Activated naive CD4-positive, alpha-beta T cell treated with anti-CD3 and anti-CD28 coated beads, Interleukin-2, amount 50 U/mL, for 24 hours (primary cell): ENCODE measurements around the gene STK24.

Experiments
- H3K27ac Mint-ChIP-seq: one replicate; pipeline ENCODE4 v1.8.0; 2021; ENCODE audit warnings: mild to moderate bottlenecking, mixed read lengths
- H3K27me3 Mint-ChIP-seq: one replicate; pipeline ENCODE4 v1.8.0; 2021; ENCODE audit warnings: mixed read lengths
- H3K36me3 Mint-ChIP-seq: one replicate; pipeline ENCODE4 v1.8.0; 2021; ENCODE audit warnings: mixed read lengths
- H3K4me1 Mint-ChIP-seq: one replicate; pipeline ENCODE4 v1.8.0; 2021; ENCODE audit warnings: mixed read lengths
- H3K4me3 Mint-ChIP-seq: one replicate; pipeline ENCODE4 v1.8.0; 2021; ENCODE audit warnings: mild to moderate bottlenecking, mixed read lengths
- H3K9me3 Mint-ChIP-seq: one replicate; pipeline ENCODE4 v1.8.0; 2021; ENCODE audit warnings: mixed read lengths

The STK24 gene

DNA sequence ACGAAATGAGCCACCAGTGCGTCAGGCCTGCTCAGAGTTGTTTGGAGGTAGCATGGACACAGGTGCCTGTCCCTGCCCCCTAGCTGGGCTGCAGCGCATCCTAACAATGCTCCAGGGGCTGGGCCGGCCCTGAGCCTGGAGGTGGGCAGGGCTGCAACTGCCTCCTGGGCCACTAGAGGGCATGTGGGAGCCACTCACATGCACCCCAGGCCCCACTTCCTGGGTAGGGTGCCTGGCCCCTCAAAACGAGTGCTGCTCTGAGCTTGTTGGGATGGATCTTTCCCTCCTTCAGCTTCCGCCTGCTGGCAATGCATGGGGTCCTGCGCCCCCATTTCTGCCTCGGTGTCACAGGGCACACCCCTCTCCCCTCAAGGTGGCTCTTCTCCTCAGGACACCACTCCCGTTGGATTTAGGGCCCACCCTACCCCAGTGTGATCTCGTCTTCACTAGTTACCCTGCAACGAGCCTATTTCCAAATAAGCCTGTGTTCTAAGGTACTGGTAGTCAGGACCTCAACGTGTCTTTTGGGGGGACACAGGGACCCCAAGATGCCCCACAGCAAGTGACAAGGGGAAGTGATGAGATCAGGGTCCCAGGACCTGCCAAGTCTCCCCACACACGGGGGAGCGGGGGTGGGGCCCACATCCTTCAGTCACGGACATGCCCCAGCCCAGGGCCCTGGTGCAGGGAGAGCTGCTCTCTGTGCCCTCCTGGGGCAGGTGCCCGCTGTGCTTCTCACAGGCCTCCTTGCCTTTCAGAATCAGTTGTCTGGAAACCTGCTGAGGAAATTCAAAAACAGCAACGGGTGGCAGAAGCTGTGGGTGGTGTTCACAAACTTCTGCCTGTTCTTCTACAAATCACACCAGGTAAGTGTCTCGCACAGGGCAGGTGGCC, 131.3 kb downstream of the STK24 start:
- Mint-ChIP-seq H3K9me3 (no peaks in the 10 kb centered on the region), H3K27me3 (no peaks in the 10 kb centered on the region), H3K4me3 (peak overlapping the region; percentile 5), H3K36me3 (no peaks in the 10 kb centered on the region), H3K4me1 (peaks cover 20% of the 10 kb centered on the region), H3K27ac (peak overlapping the region; percentile 77)

DNA sequence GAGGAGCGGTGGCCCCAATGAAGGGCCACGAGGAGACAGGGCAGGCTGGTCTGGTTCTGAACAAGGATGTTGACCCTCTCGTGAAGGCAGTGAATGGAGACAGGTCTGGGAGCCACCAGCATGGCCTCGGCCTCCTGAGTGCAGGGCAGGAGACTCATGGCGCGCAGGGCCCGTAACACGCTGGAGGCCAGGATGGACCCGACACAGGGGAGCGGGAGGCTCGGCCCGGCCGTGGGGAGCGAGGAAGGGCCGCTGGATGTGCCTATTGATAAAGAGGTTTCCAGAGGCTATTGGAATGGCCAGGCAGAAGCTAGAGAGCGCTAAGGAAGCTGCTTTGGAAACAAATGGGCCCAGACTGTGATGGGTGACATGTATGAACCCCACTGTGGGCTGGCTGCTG, 132.5 kb downstream of the STK24 start:
- Mint-ChIP-seq H3K4me1 (peaks cover 15% of the 10 kb centered on the region), H3K27me3 (no peaks in the 10 kb centered on the region), H3K36me3 (no peaks in the 10 kb centered on the region), H3K9me3 (no peaks in the 10 kb centered on the region), H3K27ac (peak overlapping the region; percentile 68), H3K4me3 (no peak overlapping the region)

DNA sequence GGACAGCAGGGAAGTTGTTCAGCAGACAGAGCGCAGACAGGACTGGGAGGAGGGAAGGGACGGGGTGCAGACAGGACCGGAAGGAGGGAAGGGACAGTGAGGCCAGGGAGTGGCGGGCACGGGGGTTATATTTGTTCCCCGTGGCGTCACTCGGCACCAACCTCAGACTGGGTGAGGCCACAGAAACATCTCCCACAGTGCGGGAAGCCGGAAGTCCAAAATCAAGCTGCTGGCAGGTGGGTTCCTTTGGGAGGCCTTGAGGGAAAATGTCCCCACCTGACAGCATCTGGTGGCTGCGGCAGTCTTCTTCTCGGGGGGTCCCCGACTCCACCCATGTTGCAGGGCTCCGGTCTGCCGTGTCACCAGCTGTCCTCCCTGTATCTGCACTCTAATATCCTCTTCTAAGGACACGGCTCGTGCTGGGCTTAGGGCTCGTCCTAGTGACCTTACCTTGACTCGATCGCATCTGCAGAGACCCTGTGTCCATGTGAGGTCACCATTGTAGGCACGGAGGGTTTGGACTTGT, 133.0 kb downstream of the STK24 start:
- no peaks in the 10 kb centered on the region for H3K36me3 Mint-ChIP-seq
- no peaks in the 10 kb centered on the region for H3K9me3 Mint-ChIP-seq
- peaks cover 15% of the 10 kb centered on the region for H3K4me1 Mint-ChIP-seq
- peak overlapping the region; percentile 68 for H3K27ac Mint-ChIP-seq
- no peak overlapping the region for H3K4me3 Mint-ChIP-seq
- H3K27me3 Mint-ChIP-seq = no peaks in the 10 kb centered on the region

DNA sequence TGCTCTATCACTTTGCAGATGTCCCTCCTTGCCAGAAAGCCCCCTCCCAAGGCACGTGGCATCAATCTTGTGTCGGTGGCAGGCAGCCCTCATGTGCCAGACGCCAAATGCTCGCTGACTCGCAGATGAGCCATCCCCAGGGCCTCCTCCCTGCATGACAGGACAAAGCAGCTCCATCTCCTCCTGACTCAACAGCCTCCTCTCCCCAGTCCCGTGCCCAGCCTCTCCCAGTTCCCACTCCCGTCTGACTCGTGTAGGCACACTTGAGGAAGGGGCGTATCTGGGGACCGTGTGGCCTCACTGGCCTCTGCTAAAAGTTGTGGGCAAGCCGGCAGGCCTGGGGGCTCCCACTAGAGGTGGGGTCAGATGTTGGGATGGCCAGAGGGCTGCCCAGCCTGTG, 133.6 kb downstream of the STK24 start:
- Mint-ChIP-seq H3K9me3 (no peaks in the 10 kb centered on the region), H3K27me3 (no peaks in the 10 kb centered on the region), H3K36me3 (no peaks in the 10 kb centered on the region), H3K4me3 (no peak overlapping the region), H3K27ac (no peak overlapping the region), H3K4me1 (peaks cover 15% of the 10 kb centered on the region)

DNA sequence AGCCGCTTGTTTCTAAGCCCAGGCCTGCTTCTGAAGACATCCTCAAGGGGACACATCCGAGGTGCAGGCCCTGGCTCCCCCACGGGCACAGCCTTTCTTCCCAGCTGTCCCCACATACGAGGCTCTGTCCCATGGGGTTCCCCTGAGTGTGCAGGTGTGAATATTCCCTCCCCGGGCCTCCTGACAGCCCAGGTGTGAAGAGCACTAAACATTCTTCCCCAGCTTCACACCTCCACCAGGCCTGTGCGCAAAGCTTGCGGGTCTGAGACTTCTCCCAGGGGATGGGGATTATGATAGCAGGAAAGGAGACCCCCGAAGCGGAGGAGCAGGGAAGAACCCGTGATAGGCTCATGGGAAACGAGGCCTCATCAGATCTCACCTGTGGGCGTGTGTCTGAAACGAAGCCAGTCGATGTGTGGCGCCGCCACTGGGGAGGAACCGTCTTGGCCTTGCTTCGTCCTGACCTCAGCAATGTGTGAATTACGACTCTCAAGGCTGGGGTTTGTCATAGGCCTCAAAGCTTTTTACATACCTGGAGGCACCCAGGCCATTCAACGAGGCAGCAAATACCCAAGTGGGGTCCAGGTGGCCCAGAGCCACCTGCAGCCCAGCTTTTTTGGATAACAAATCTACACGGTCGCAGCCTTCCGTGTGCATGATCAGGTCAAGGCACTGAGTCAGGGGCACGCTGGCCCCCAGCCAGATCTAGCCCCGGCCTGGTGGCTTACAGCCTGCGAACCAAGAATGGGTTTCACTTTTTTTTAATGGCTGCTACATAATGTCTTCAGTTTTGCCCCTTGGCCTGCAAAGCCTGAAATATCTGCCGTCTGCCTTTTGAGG, 134.3 kb downstream of the STK24 start:
- Mint-ChIP-seq H3K4me1 (peaks cover 15% of the 10 kb centered on the region), H3K36me3 (no peaks in the 10 kb centered on the region), H3K27ac (no peak overlapping the region), H3K4me3 (no peak overlapping the region), H3K27me3 (no peaks in the 10 kb centered on the region), H3K9me3 (no peaks in the 10 kb centered on the region)

DNA sequence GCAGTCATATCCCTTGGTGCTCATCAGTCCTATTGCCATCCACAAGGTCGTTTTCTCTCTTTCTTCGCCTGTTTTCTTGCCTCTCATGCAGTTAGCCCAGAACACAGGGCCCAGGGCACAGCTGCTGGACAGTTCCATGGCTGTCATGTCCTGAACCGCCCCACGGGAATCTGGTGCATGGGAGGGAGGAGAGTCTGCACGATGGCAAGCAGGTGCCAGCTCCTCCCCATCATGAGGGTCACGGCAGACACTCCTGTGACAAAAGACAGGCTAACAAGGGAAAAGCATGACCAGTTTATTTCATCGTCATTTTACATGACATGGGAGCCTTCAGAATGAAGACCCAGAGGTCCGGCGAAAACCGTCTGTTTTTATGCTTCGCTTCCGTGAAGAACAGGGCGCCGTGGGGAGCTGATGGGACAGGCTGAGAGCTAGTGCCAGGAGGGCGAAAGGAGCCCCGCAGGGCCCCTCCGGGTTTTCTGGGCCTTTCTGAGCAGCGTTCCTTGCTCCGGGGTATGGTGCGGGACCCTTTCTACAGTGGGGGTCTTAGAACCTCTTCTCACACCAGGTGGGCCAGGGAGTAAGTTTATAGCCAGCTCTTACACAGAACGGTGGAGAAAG, 135.7 kb downstream of the STK24 start:
- Mint-ChIP-seq H3K36me3 (no peaks in the 10 kb centered on the region), H3K9me3 (no peaks in the 10 kb centered on the region), H3K27me3 (no peaks in the 10 kb centered on the region), H3K4me3 (no peak overlapping the region), H3K4me1 (peaks cover 15% of the 10 kb centered on the region), H3K27ac (no peak overlapping the region)

DNA sequence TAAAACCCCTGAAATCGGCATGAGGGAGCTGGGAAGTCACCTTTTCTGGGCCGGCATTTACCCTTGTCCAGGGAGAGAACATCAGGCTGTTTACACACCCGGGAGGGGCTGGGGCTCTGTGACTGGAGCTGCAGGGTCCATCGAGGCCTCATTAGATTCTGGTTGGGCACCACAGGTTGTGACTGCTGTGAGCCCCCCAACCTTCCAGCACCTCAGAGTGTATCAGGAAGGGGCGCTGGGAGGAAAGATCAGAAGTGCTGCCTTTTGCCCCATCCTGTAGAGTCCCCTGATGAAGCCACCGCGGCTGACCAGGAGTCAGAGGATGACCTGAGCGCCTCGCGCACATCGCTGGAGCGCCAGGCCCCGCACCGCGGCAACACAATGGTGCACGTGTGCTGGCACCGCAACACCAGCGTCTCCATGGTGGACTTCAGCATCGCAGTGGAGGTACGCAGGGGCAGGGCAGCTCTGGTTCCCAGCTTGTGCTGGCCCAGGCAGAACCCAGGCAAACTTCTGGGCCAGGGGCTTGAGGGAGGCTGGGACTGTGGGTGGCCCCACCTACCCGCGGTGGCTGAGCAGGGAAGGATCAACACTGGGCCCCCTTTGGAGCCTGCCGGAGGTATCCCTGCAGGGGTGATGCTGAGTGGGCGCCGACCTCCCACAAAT, 136.4 kb downstream of the STK24 start:
- Mint-ChIP-seq H3K27ac (no peak overlapping the region), H3K4me1 (peaks cover 12% of the 10 kb centered on the region), H3K4me3 (no peak overlapping the region), H3K36me3 (no peaks in the 10 kb centered on the region), H3K9me3 (no peaks in the 10 kb centered on the region), H3K27me3 (no peaks in the 10 kb centered on the region)

DNA sequence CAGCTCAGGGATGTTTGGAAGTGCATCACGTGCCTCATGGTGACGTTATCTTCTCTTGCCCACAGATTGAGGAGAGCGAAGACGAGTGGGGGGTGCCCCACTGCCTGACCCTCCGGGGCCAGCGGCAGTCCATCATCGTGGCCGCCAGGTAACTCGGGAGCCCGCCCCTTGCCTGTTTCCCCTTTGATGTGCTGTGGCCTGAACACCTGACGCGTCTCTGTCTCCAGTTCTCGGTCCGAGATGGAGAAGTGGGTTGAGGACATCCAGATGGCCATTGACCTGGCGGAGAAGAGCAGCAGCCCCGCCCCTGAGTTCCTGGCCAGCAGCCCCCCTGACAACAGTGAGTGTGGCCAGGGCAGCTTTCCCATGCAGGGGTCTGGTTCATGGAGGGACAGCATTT, 137.0 kb downstream of the STK24 start:
- Mint-ChIP-seq H3K4me3 (no peak overlapping the region), H3K27me3 (no peaks in the 10 kb centered on the region), H3K9me3 (no peaks in the 10 kb centered on the region), H3K27ac (peak overlapping the region; percentile 35), H3K36me3 (no peaks in the 10 kb centered on the region), H3K4me1 (peaks cover 6% of the 10 kb centered on the region)

DNA sequence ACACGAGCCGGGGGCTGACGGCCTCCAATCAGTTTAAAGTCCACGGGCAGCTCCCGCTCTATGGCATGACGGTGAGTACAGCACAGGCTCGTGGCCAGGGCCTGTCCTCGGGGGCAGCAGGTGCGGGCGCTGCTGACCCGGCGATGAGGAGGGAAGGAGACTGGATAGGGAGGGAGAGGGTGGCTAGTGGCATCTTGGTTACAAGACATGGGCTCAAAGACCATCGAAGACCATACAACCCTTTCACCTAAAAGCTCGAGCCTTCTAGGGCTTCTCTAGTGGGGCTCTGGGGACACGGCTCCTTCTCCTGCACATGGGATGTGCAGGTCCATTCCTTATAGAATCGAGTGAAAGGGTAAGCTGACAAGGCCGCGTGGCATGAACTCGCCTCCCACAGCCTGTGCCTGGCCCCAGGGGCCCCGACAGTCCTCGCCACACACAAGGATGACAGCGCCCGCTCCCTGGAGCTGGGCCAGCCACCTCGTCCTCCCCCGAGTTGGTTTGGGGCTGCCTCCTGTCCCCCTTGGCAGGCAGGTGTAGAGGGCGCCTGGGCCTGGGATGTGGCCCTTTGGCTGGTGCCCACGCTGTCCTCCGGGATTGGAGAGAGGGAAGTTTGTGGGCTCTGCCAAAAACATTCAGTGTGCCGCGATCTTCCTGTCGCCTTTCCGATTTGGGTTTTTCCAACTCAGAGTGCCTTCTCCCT, 137.6 kb downstream of the STK24 start:
- H3K27me3 Mint-ChIP-seq = no peaks in the 10 kb centered on the region
- no peak overlapping the region for H3K27ac Mint-ChIP-seq
- peaks cover 3% of the 10 kb centered on the region for H3K4me1 Mint-ChIP-seq
- H3K36me3 Mint-ChIP-seq = no peaks in the 10 kb centered on the region
- H3K4me3 Mint-ChIP-seq = no peak overlapping the region
- H3K9me3 Mint-ChIP-seq = no peaks in the 10 kb centered on the region

DNA sequence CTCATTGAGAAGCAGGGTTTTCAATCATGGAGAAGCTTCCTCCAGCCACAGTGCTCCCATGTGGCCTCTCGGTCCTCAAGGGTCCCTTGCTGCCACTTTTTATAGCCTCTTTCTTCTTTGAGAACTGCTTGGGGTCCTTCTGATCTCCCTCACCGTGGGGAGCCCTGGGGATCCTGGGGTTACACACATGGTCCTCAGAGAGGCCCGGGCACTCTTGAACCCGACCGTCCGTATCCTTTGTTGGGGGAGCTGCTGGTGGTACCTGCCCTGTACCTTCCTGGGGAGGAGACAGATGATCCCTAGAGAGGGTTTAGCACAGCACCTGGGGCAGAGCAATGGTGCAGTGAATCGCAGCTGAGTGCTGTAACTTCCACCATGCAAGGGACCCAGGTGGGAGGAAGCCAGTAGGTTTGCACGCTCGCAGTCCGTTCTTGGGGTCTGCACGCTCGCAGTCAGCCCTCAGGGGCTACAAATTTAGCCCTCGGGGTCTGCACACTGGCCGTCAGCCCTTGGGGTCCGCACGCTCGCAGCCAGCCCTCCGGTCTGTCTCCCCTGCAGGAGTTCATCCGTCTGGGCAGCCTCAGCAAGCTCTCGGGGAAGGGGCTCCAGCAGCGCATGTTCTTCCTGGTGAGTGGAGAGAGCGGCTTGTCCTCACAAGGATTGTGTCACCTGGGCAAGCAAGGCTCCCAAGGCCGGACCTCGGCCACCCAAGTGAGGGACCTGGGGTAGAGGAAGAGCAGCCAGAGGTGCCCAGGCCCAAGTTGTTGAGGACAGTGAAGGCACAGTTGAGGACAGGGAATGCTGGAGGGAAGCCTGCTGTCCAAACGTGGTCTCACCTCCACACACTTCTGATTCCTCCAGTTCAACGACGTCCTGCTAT, 138.4 kb downstream of the STK24 start:
- Mint-ChIP-seq H3K36me3 (no peaks in the 10 kb centered on the region), H3K27ac (no peak overlapping the region), H3K4me1 (no peaks in the 10 kb centered on the region), H3K4me3 (no peak overlapping the region), H3K27me3 (no peaks in the 10 kb centered on the region), H3K9me3 (no peaks in the 10 kb centered on the region)

DNA sequence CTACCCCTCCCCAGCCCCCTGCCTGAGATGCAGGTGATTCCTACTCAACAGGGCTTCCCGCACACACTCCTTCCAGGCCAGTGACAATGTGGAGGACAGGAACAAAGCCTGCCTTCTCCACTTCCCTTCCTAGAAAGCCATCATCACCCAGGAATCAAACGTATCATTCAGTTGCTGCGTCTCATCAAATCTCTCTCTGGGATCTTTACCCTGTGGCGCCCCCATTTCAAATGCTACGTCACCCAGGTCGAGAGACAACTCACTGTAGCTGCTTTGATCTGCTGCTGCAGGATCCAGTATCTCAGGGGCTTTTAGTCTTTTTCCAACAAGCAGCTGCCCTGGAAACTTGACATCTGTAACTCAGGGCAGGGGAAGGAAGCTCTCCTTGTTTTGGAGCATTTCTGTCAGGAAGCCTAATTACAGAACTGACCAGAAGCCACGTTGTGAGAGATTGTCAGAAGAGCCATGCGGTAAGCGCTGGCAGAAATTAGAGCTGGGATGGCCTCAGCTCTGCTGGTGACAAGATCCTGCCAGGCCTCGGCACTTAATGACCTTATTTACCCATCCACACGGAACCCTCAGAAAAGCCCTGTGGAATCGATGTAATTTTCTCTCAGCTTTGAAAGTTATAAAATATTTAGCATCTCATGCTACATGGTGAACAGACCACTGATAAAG, 140.5 kb downstream of the STK24 start:
- H3K36me3 Mint-ChIP-seq = no peaks in the 10 kb centered on the region
- no peak overlapping the region for H3K27ac Mint-ChIP-seq
- H3K4me3 Mint-ChIP-seq = no peak overlapping the region
- H3K9me3 Mint-ChIP-seq = no peaks in the 10 kb centered on the region
- no peaks in the 10 kb centered on the region for H3K27me3 Mint-ChIP-seq
- H3K4me1 Mint-ChIP-seq = peaks cover 5% of the 10 kb centered on the region

DNA sequence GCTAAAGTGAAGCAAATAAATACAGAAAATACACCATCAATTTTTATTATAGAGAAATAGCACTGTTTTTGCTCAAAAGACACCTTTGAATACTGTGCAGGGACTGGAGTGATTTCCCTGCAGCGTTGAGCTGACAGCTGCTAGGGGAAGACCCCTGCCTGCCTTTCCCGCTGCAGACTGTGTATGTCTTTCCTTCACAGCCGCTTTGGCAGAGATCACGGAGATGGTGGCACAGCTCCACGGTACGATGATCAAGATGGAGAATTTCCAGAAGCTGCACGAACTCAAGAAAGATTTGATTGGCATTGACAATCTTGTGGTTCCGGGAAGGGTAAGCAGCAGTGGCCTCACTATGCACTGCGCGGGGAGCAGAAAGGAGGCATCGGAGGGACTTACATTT, 141.5 kb downstream of the STK24 start:
- Mint-ChIP-seq H3K9me3 (no peaks in the 10 kb centered on the region), H3K27ac (no peak overlapping the region), H3K4me3 (no peak overlapping the region), H3K36me3 (no peaks in the 10 kb centered on the region), H3K4me1 (peaks cover 5% of the 10 kb centered on the region), H3K27me3 (no peaks in the 10 kb centered on the region)

DNA sequence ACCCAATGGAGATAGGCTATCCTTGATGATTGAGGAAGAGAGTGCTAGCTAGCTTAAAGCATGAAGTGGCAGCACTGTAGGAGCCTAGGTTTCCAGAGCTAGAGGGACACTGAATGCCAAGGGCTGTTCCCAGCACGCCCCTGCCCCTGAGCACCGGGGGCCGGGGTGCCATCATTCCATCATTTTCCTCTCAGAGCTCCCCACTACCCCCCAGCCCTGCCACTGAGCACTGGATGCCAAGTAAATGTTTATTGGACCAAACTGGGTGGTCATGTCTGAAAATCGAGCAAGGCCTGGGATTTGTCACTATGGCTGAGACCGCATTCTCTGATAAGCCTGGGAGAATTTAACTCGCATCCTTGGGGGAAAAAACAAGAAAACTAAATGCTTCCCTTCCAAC, 142.8 kb downstream of the STK24 start:
- peaks cover 5% of the 10 kb centered on the region for H3K4me1 Mint-ChIP-seq
- H3K27ac Mint-ChIP-seq = no peak overlapping the region
- no peaks in the 10 kb centered on the region for H3K36me3 Mint-ChIP-seq
- H3K4me3 Mint-ChIP-seq = no peak overlapping the region
- H3K9me3 Mint-ChIP-seq = no peaks in the 10 kb centered on the region
- no peaks in the 10 kb centered on the region for H3K27me3 Mint-ChIP-seq
